Measurements from ENCODE around the gene ANOS1.
"Not testable (repeated sequence)": the region's sequence is repeated elsewhere in the genome, so short reads cannot be mapped to it uniquely, and the experiment has no call there.

Gene ANOS1

GRCh38 chrX:8607326-8607725 is 124.6 kb downstream of the ANOS1 start:
- DNase-seq (ENCODE audit: low read depth), result peak; percentile 27

GRCh38 chrX:8604131-8604530 is 127.8 kb downstream of the ANOS1 start:
- no peak for DNase-seq (ENCODE audit: low read depth)

DNA sequence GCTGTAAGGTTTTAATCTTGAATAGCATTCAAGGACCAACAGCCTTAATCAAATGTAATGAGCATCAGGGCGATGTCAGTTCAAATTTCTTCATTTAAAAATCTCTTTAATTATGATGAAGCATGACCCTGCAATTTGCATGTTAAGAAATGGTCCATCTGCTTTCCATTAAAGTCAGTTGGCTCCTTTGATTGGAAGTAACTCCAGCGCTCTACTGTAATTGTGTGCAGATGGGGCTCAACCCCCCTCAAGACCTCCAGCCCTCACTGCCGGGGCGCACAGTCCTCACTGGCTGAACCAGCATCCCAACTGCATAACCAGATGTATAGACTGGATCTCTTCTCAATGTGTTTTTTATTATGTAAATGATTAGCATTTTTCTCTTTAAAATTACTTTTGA is 140.4 kb downstream of the ANOS1 start:
- DNase-seq (ENCODE audit: low read depth), result no peak

- no peak for DNase-seq (ENCODE audit: low read depth)
Observed at GRCh38 chrX:8586953-8587352, 145.0 kb downstream of the ANOS1 start.

- DNase-seq (ENCODE audit: low read depth), result no peak
Observed at GRCh38 chrX:8579602-8580001, 152.3 kb downstream of the ANOS1 start.

GRCh38 chrX:8576821-8577220 is 155.1 kb downstream of the ANOS1 start:
- DNase-seq (ENCODE audit: low read depth), result no peak

DNA sequence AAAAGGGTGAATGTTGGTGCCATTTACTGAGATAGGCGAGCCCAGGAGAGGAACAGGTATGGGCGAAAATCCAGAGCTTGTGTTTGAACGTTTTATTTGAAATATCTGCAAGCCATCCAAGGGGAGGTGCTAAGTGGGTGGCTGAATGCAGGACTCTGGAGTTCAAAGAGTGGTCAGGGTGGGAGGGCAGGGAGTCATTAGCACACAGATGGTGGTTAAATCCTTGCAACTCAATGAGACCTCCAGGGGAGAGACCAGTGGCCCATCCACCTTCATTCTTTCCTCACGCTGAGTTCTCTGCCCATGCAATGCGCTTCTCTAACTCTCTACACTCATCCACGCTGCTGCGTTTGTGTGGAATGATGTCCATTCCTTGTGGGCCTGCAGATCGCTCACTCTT is 166.2 kb downstream of the ANOS1 start:
- no peak for DNase-seq (ENCODE audit: low read depth)

- no peak for DNase-seq (ENCODE audit: low read depth)
Observed at GRCh38 chrX:8548446-8548845, 183.5 kb downstream of the ANOS1 start.

DNA sequence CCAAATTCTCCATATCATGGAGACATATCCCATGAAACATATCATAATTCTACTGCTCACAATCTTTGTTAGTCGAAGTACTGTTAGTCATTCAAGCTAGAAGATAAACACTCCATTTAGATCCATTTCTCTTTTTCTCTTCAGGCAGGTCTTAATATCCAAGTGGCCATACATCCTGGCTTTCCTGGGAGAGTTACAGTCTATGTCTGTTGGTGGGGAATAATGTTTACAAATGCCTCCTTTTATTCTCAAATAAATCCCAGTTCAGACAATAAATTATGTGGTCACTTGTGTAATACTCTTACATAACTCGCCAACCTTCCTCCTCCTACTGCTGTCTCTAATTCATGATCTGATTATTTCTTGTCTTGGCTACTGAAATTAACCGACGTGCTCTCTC is 185.2 kb downstream of the ANOS1 start:
- DNase-seq (ENCODE audit: low read depth), result no peak

DNA sequence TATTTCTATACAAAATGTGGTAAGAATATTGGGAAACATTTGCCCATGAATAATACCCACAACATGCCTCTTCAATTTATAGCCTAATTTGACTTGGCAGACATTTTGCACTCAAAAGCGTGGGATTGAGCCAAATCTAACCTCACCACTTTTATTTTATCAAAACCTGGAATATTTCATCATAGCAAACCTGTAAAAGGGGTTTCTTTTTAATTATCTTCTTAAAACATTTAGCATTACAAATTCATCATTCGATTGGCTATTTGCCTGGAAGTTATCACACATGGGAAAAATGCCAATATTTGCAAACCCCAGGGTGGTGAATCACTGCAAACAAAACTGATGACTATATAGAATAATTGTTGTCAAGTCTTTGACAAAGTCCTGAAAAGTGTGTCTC is 211.1 kb downstream of the ANOS1 start:
- no peak for DNase-seq (ENCODE audit: low read depth)

DNA sequence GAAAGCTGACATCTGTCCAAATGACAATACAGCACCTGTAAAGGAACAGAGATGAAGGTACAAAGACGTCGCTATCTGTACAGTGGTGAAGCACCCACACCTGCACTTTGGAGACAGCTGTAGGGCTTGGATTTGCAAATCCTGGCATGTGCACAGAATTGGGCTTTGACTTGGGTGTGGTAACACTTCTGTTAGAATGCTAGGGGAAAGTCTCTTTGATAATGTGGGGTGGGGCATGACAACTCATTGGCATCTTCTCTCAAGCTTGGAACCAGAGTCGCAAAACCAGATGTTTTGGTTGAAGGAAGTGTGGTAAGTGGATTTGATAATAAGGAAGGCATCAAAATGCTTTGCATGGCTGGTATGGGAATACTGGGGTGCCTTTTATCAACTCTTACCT is 211.8 kb downstream of the ANOS1 start:
- no peak for DNase-seq (ENCODE audit: low read depth)

GRCh38 chrX:8504451-8504850 is 227.5 kb downstream of the ANOS1 start:
- DNase-seq (ENCODE audit: low read depth), result peak; percentile 57

GRCh38 chrX:8502101-8502500 is 229.8 kb downstream of the ANOS1 start:
- not testable (repeated sequence) for DNase-seq (ENCODE audit: low read depth)

- DNase-seq (ENCODE audit: low read depth), result no peak
Observed at GRCh38 chrX:8500203-8500602, 231.7 kb downstream of the ANOS1 start.

GRCh38 chrX:8495036-8495435 is 236.9 kb downstream of the ANOS1 start:
- not testable (repeated sequence) for DNase-seq (ENCODE audit: low read depth)

DNA sequence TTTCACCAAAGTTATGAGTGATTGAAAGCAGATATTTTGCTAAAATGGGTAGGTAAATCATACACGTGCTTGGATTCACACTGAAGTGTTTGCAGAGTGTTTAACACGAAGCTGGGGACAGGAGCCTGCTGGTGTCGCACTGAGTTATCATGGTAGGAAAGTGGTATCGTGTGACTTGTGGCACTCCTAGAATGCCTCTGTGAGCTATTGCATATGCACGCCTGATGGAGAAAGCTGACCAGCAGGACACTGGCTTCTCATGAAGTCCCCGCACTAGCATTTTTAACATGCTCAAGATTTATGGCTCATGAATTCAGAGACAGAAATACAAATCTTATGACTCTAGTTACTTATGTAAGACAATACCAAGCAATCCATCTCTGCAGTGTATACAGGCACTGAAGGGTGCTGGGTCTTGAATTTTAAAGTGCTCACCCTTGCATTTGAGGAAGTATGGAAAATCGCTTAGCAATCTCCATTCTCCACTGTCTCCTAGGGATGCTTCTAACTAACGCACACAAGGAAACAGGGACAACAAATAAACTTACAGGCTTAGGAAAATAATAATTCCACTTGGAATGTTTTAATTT is 247.5 kb downstream of the ANOS1 start:
- DNase-seq (ENCODE audit: low read depth), result no peak
